CD4-positive, alpha-beta memory T cell (primary cell): ENCODE measurements around the gene CAB39. TPM values are rescaled to one million over a fixed set of nuclear protein-coding genes. Genes with fewer than 3 reads are reported as not detected.

Source experiments
- CTCF ChIA-PET: fragments of 350-600 bp; sonication (Branson Sonifier 250); formaldehyde crosslinking; loops from one replicate; lab custom pipeline; 2021; ENCODE audit warnings: inconsistent platforms; ENCODE audit not compliant: partially characterized antibody; lab: Charles Lee
- POLR2A ChIA-PET: fragments of 350-600 bp; sonication (Branson Sonifier 250); formaldehyde crosslinking; loops from one replicate; lab custom pipeline; 2021; ENCODE audit not compliant: partially characterized antibody; lab: Charles Lee
- DNase-seq, 5 donors: peaks; one replicate each; pipeline versions ENCODE4 v3.0.0 to v3.0.0-alpha.2; 2020 to 2022; ENCODE audit warnings: mixed read lengths in 1 of 5
- H3K27ac ChIP-seq: one replicate; pipeline ENCODE4 v1.7.0; 2013; ENCODE audit warnings: low read depth, low read length
- H3K27me3 ChIP-seq: 2 replicates; pipeline ENCODE4 v1.7.0; 2013; ENCODE audit warnings: mild to moderate bottlenecking, low read length, moderate library complexity; ENCODE audit not compliant: insufficient read depth
- H3K36me3 ChIP-seq: 2 replicates; pipeline ENCODE4 v1.7.0; 2013; ENCODE audit warnings: mild to moderate bottlenecking, low read length, moderate library complexity; ENCODE audit not compliant: insufficient read depth
- H3K4me1 ChIP-seq: 2 replicates; pipeline ENCODE4 v1.7.0; 2013; ENCODE audit warnings: mild to moderate bottlenecking, low read length, moderate library complexity; ENCODE audit not compliant: insufficient read depth
- H3K4me3 ChIP-seq, 2 donors: one replicate each; pipeline ENCODE4 v1.7.0; 2013; ENCODE audit warnings: low read length in 2 of 2, mild to moderate bottlenecking in 1 of 2
- H3K9me3 ChIP-seq, 2 donors: one replicate each; pipeline ENCODE4 v1.7.0; 2013; ENCODE audit warnings: low read length in 2 of 2, control low read depth in 1 of 2; ENCODE audit not compliant: control insufficient read depth in 1 of 2
- H3K27ac Mint-ChIP-seq, 7 donors: one replicate each; pipeline ENCODE4 v1.8.0; 2020 to 2021; ENCODE audit warnings: mixed read lengths in 7 of 7, mild to moderate bottlenecking in 6 of 7, inconsistent platforms in 3 of 7, moderate library complexity in 3 of 7
- H3K27me3 Mint-ChIP-seq, 2 donors: one replicate each; pipeline ENCODE4 v1.8.0; 2020 to 2021; ENCODE audit warnings: mixed read lengths in 2 of 2
- H3K36me3 Mint-ChIP-seq, 2 donors: one replicate each; pipeline ENCODE4 v1.8.0; 2020 to 2021; ENCODE audit warnings: mixed read lengths in 2 of 2, inconsistent platforms in 1 of 2, mild to moderate bottlenecking in 1 of 2
- H3K4me1 Mint-ChIP-seq, 4 donors: one replicate each; pipeline ENCODE4 v1.8.0; 2020 to 2021; ENCODE audit warnings: mixed read lengths in 4 of 4, mild to moderate bottlenecking in 1 of 4
- H3K4me3 Mint-ChIP-seq, 8 donors: one replicate each; pipeline ENCODE4 v1.8.0; 2020 to 2021; ENCODE audit warnings: mixed read lengths in 8 of 8, mild to moderate bottlenecking in 7 of 8, moderate library complexity in 6 of 8, inconsistent platforms in 3 of 8
- H3K9me3 Mint-ChIP-seq, 8 donors: one replicate each; pipeline ENCODE4 v1.8.0; 2020 to 2021; ENCODE audit warnings: mixed read lengths in 8 of 8, mild to moderate bottlenecking in 5 of 8, inconsistent platforms in 3 of 8, moderate library complexity in 1 of 8
- intact Hi-C: fragments of 100-400 bp; cut with micrococcal nuclease; formaldehyde crosslinking; loops from one replicate; pipeline ENCODE4 v1.15.1; 2023
- polyA plus RNA-seq, 2 donors: library from polyadenylated mRNA; unstranded; fragments of 300-500 nt; fragmentation: Illumina TruSeq; gene quantifications; one replicate each; pipeline ENCODE4 v1.2.3, GENCODE V29; 2021
- total RNA-seq, 2 experiments: library from RNA; stranded (reverse); gene quantifications; one replicate each; pipeline ENCODE4 v1.2.3, GENCODE V29; 2021

CAB39 gene
- total and polyA plus RNA-seq, 4 experiments from 2014 or later, result 80.8 to 115 (median 100) TPM

DNA sequence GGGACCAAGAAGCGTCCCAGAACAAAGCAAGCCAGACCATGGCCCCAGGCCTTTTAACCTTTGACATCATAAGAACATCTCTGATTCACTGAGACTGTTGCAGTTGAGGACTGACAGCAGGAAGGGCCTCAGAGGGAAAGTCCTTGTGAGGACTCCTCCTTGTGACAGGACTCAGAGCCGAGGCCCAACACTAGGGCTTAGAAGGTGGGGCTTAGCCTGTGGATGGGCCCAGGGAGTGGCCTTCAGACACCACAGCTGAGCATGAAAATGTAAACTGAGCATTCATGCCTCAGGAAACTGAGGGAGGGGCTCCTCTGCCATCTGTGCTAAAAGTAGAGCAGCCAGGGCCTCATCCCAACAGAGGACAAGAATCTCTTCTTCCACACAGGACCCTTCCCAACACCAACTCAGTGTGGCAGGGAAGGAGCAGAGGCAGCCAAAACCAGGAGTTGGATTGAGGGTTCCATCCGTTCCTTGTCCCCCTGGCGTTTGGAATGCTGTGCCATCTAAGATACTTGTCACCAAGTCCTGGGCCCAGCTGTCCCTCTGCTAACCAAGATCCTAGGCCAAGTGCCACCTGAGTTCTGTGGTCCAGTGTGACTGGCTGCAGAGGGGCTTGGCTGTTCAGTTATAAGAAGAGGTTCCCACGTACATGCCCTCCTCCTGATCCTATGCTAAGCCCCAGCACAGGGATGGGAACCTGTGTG is 37.5 kb upstream of the CAB39 start:
- no peak overlapping the region for H3K27ac Mint-ChIP-seq
- no peak overlapping the region for H3K4me3 Mint-ChIP-seq
- peaks cover 16 to 33% (median 20%) of the 10 kb centered on the region in 4 donors for H3K4me1 Mint-ChIP-seq
- Histone ChIP-seq H3K27me3 (no peaks in the 10 kb centered on the region), H3K4me3 (no peak overlapping the region), H3K27ac (no peak overlapping the region), H3K4me1 (peaks cover 12% of the 10 kb centered on the region), H3K9me3 (no peaks in the 10 kb centered on the region), H3K36me3 (no peaks in the 10 kb centered on the region)
- no peak for DNase-seq
- peaks cover 2 to 4% of the 10 kb centered on the region in 2 donors for H3K36me3 Mint-ChIP-seq
- peaks cover 0 to 12% (median 3%) of the 10 kb centered on the region in 8 donors for H3K9me3 Mint-ChIP-seq
- ChIA-PET POLR2A (no interaction called here), CTCF (no interaction called here)
- no peaks in the 10 kb centered on the region for H3K27me3 Mint-ChIP-seq
- intact Hi-C loops, result no loop called here

DNA sequence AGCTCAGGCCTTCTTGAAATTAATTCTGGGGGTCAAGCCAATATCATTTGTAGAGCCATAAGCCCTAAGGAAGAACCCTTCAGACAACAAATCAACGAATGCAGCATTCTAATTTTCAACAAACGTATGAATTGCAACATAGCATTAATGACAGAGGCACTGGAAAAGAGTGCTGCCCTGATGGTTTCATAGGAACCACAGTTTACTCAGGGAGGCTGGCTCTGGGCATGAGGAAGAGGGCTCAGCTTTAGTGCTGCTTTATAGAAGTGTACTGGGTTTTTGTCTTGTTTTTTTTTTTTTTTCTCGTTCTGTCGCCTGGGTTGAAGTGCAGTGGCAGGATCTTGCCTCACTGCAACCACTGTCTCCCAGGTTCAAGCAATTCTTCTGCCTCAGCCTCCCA is 36.1 kb upstream of the CAB39 start:
- no peaks in the 10 kb centered on the region for H3K36me3 ChIP-seq
- H3K27ac ChIP-seq, result no peak overlapping the region
- Mint-ChIP-seq H3K27ac (no peak overlapping the region), H3K36me3 (peaks cover 2 to 4% of the 10 kb centered on the region in 2 donors), H3K4me3 (no peak overlapping the region), H3K27me3 (no peaks in the 10 kb centered on the region), H3K9me3 (peaks cover 0 to 12% (median 3%) of the 10 kb centered on the region in 8 donors), H3K4me1 (peaks cover 12 to 38% (median 14%) of the 10 kb centered on the region in 4 donors)
- H3K4me1 ChIP-seq, result peaks cover 12% of the 10 kb centered on the region
- POLR2A ChIA-PET, result interaction anchor here (0.8 to 1.9 kb wide), 2 partner anchors 8 to 19 kb away, joined by 3 to 5 read pairs; no protein-coding TSS in a partner anchor
- DNase-seq, result no peak
- intact Hi-C loops, result no loop called here
- CTCF ChIA-PET, result interaction anchor here (1.3 kb wide), 1 partner anchor 15 kb away, joined by 3 read pairs; no protein-coding TSS in a partner anchor
- no peaks in the 10 kb centered on the region for H3K9me3 ChIP-seq
- no peak overlapping the region for H3K4me3 ChIP-seq
- H3K27me3 ChIP-seq, result no peaks in the 10 kb centered on the region

DNA sequence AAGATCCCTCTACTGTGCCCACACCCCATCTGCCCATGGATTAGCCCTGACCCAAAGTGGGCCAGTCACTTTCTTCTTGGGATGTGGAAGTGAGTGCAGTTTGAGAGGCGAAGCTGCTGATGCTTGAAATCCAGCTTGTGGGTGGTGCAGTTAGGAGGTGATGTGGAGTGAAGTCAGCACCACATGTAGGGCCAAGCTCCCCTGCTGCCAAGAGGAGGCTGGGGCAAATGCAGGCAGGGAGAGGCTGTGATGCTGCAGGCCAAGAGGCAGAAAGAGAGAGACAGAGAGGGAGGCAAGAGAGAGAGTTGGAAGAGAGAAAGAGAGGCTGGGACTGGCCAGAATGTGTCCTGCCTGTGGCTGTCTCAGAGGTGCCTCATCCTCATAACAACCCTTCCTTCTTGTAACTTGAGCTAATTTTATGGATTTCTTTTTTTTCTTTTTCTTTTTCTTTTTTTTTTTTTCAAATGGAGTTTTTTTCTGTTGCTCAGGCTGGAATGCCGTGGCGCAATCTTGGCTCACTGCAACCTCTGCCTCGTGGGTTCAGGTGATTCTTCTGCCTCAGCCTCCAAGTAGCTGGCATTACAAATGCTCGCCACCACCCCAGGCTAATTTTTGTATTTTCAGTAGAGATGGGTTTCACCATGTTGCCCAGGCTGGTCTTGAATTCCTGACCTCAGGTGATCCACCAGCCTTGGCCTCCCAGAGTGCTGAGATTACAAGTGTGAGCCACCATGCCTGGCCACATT is 35.3 kb upstream of the CAB39 start:
- intact Hi-C loops, result no loop called here
- no peak for DNase-seq
- peaks cover 12 to 38% (median 14%) of the 10 kb centered on the region in 4 donors for H3K4me1 Mint-ChIP-seq
- peak overlapping the region in 4 of 7 donors; percentile 6 to 66 (median 27) for H3K27ac Mint-ChIP-seq
- no peaks in the 10 kb centered on the region for H3K27me3 Mint-ChIP-seq
- Histone ChIP-seq H3K36me3 (no peaks in the 10 kb centered on the region), H3K4me3 (no peak overlapping the region), H3K9me3 (no peaks in the 10 kb centered on the region), H3K4me1 (peaks cover 12% of the 10 kb centered on the region), H3K27me3 (no peaks in the 10 kb centered on the region), H3K27ac (no peak overlapping the region)
- ChIA-PET CTCF (no interaction called here), POLR2A (interaction anchor here (0.8 to 1.9 kb wide), 2 partner anchors 9 to 20 kb away, joined by 3 to 5 read pairs; no protein-coding TSS in a partner anchor)
- peaks cover 2 to 4% of the 10 kb centered on the region in 2 donors for H3K36me3 Mint-ChIP-seq
- H3K4me3 Mint-ChIP-seq, result peak overlapping the region in 1 of 8 donors; percentile 57
- peaks cover 0 to 12% (median 3%) of the 10 kb centered on the region in 8 donors for H3K9me3 Mint-ChIP-seq

DNA sequence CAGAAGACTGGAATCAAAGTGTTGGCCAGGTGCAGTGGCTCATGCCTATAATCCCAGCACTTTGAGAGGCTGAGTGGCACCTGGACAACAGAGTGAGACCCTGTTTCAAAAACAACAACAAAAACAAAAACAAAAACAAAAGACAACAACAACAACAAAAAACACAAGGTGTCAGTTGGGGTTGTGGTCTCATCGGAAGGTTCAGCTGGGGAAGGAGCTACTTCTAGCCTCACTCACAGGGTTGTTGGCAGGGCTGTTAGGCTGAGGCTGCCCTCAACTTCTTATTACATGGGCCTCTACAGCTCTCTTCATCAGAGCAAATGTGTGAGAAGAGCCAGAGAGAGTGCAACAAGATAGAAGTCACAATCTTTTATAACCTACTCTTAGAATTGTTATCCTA is 34.6 kb upstream of the CAB39 start:
- Histone ChIP-seq H3K4me1 (peaks cover 12% of the 10 kb centered on the region), H3K27ac (no peak overlapping the region), H3K4me3 (no peak overlapping the region), H3K36me3 (no peaks in the 10 kb centered on the region), H3K9me3 (no peaks in the 10 kb centered on the region), H3K27me3 (no peaks in the 10 kb centered on the region)
- peak overlapping the region in 3 of 8 donors; percentile 12 to 49 (median 20) for H3K4me3 Mint-ChIP-seq
- DNase-seq, result no peak
- peaks cover 12 to 38% (median 14%) of the 10 kb centered on the region in 4 donors for H3K4me1 Mint-ChIP-seq
- CTCF ChIA-PET, result no interaction called here
- peak overlapping the region in 3 of 7 donors; percentile 12 to 52 (median 42) for H3K27ac Mint-ChIP-seq
- peaks cover 0 to 12% (median 3%) of the 10 kb centered on the region in 8 donors for H3K9me3 Mint-ChIP-seq
- POLR2A ChIA-PET, result interaction anchor here (1.9 kb wide), 1 partner anchor 9 kb away, joined by 5 read pairs; no protein-coding TSS in a partner anchor
- H3K27me3 Mint-ChIP-seq, result no peaks in the 10 kb centered on the region
- intact Hi-C loops, result no loop called here
- H3K36me3 Mint-ChIP-seq, result peaks cover 2 to 4% of the 10 kb centered on the region in 2 donors

DNA sequence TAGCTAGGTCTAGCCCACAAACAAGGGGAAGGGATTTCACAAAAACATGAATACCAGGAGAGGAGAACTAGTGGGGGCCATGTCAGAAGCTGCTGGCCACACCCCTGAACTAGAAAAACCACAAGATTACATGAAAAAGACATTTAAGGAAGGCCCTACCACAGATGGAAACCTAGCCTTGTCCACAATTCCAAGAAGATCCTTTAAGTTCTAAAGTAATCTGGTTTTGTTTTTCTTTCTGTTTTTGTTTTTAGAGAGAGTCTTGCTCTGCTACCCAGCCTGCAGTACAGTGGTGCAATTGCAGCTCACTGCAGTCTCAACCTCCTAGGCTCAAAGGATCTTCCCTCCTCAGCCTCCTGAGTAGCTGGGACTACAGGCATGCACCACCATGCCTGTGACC is 34.2 kb upstream of the CAB39 start:
- H3K9me3 Mint-ChIP-seq, result peaks cover 0 to 12% (median 3%) of the 10 kb centered on the region in 8 donors
- intact Hi-C loops, result no loop called here
- peak overlapping the region in 3 of 7 donors; percentile 9 to 52 (median 42) for H3K27ac Mint-ChIP-seq
- Histone ChIP-seq H3K9me3 (no peaks in the 10 kb centered on the region), H3K4me1 (peaks cover 12% of the 10 kb centered on the region), H3K4me3 (no peak overlapping the region), H3K27ac (no peak overlapping the region), H3K27me3 (no peaks in the 10 kb centered on the region), H3K36me3 (no peaks in the 10 kb centered on the region)
- H3K4me3 Mint-ChIP-seq, result peak overlapping the region in 4 of 8 donors; percentile 12 to 37 (median 18)
- peaks cover 2 to 4% of the 10 kb centered on the region in 2 donors for H3K36me3 Mint-ChIP-seq
- DNase-seq, result no peak
- H3K27me3 Mint-ChIP-seq, result no peaks in the 10 kb centered on the region
- ChIA-PET POLR2A (interaction anchor here (1.9 kb wide), 1 partner anchor 10 kb away, joined by 5 read pairs; no protein-coding TSS in a partner anchor), CTCF (interaction anchor here (1.0 to 2.3 kb wide), 2 partner anchors 30 to 120 kb away, joined by 3 to 10 read pairs; no protein-coding TSS in a partner anchor)
- H3K4me1 Mint-ChIP-seq, result peaks cover 12 to 38% (median 14%) of the 10 kb centered on the region in 4 donors

DNA sequence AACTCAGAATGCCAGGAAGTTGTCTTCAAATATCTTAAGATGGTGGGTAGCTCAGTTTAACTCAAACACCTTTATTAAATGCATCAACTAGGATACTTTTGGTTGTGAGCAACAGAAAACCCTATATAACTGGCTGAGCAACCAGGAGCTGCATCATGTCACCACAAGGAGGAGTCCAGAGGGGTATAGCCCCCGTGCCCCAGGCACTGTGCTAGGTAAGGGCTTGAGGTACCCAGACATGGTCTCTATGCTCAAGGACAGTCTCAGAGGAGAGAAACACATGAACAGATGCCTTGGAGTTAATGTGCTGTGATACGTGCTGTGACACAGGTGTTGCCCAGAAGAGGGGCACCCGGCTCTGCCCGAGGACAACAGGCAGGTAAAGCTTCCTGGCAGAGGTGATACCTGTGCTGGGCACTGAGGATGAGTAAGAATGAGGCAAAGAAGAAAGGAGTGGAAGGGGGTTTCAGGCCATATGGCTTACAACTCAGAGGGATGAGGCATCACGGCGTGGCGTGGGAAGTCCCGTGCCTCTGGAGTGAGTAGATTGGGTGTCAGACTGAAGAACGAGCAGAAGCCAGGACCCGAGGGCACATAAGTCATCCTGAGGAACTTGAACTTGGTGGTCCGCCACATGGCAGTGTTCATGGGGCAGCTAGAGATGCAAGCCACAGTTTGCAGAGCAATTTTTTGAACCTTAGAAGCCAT is 32.0 kb upstream of the CAB39 start:
- DNase-seq, result no peak
- ChIA-PET POLR2A (no interaction called here), CTCF (interaction anchor here (0.6 to 2.3 kb wide), 4 partner anchors 9 to 118 kb away, joined by 3 to 10 read pairs (median 3); no protein-coding TSS in a partner anchor)
- Mint-ChIP-seq H3K9me3 (peaks cover 0 to 12% (median 3%) of the 10 kb centered on the region in 8 donors), H3K4me3 (no peak overlapping the region), H3K4me1 (peaks cover 12 to 36% (median 20%) of the 10 kb centered on the region in 4 donors), H3K36me3 (peaks cover 2 to 4% of the 10 kb centered on the region in 2 donors), H3K27me3 (no peaks in the 10 kb centered on the region), H3K27ac (peak overlapping the region in 1 of 7 donors; percentile 10)
- Histone ChIP-seq H3K4me3 (no peak overlapping the region), H3K36me3 (no peaks in the 10 kb centered on the region), H3K27ac (no peak overlapping the region), H3K27me3 (no peaks in the 10 kb centered on the region), H3K4me1 (peaks cover 12% of the 10 kb centered on the region), H3K9me3 (no peaks in the 10 kb centered on the region)
- intact Hi-C loops, result no loop called here
